Hematopoietic multipotent progenitor cell treated with erythropoietin and hydrocortisone succinate and interleukin-3 and kit ligand, for 17 days (in vitro differentiated cells): ENCODE measurements around the gene PHACTR4.
A peak's percentile ranks its signal among the peaks of the same experiment; 100 is the strongest.
"Not testable (repeated sequence)": the region's sequence is repeated elsewhere in the genome, so short reads cannot be mapped to it uniquely, and the experiment has no call there.

ENCODE experiments used
- DNase-seq: peaks from one replicate; pipeline ENCODE4 v3.0.0-alpha.2; 2015; ENCODE audit warnings: low spot score

Gene PHACTR4

DNA sequence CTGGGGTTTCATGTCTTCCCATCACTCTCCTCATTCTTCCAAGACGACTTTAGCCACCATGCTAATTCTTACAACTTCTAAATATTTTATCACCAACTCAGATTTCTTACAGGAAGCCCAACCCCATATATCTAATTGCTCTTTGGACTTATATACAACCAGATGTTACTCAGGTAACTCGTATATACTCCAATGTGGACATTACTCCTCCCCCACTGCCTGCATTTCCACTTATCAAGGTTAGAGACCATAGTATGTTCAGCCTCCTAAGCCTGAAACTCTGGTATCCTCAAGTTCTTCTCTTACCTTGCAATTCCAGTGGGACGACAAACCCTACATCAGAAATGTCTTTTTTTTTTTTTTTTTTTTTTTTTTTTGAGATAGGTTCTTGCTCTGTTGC lies 133.6 kb downstream of the PHACTR4 start:
- DNase-seq = no peak

DNA sequence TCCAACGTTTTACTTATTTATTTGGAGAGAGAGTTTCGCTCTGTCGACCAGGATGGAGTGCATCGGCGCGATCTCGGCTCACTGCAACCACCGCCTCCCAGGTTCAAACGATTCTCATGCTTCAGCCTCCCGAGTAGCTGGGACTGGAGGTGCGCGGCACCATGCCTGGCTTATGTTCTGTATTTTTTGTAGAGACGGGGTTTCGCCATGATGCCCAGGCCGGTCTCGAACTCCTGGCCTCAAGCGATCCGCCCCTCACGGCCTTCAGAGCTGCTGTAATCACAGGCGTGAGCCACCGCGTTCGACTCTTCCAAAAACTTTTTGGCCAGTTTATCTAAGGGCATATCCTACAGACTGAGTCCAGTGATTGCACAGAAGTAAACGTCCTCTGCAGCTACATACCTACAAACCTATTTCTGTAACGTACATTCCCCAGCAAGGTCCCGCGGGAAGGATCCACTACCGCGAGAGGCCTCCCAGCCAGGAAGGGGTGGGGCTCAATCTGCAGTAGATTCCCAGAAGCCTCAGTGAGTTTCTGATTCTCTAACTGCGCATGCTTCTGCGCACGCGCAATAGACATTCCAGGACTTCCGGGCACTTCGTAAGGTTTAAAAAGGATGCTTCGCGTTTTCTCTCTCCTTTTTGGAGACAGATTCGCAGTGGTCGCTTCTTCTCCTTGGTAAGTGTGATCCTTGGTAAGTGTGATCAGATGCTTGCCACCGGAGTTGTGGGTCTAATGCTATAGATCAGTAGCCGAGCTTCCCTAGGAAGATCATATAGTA lies 136.1 kb downstream of the PHACTR4 start, which contains the start of gene RCC1:
TSS of gene RCC1 (plus strand) at position 638 of the 782 bp plus-strand sequence. CDS start 23,824 bp downstream, outside the sequence.
- DNase-seq = peak; percentile 99

DNA sequence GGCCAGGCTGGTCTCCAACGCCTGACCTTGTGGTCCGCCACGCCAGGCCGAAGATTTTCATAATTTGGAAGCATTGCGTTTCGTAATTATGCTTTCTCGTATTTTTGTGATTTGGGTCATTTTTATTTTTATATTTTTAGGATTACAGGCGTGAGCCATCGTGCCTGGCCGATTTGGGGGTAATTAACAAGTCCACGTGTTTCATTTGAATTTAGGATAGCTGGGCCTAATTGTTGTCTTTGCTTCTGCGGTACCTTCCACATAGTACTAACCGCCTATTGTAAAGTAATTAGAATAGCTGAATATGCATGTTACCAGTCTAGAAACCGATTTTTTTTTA lies 137.3 kb downstream of the PHACTR4 start:
- no peak for DNase-seq

DNA sequence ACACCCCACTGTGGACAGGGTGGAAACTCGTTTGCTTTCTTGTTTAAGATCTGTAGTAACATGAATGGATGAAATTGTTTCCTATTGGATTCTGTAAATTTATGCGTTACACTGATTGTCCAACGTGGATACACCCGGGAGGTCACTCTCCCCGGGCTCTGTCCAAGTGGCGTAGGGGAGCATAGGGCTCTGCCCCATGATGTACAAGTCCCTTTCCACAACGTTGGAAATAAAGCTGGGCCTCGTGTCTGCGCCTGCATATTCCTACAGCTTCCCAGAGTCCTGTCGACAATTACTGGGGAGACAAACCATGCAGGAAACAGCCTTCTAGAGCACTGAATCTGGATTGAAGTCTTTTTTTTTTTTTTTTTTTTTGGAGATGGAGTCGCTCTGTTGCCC lies 137.7 kb downstream of the PHACTR4 start:
- peak; percentile 24 for DNase-seq

DNA sequence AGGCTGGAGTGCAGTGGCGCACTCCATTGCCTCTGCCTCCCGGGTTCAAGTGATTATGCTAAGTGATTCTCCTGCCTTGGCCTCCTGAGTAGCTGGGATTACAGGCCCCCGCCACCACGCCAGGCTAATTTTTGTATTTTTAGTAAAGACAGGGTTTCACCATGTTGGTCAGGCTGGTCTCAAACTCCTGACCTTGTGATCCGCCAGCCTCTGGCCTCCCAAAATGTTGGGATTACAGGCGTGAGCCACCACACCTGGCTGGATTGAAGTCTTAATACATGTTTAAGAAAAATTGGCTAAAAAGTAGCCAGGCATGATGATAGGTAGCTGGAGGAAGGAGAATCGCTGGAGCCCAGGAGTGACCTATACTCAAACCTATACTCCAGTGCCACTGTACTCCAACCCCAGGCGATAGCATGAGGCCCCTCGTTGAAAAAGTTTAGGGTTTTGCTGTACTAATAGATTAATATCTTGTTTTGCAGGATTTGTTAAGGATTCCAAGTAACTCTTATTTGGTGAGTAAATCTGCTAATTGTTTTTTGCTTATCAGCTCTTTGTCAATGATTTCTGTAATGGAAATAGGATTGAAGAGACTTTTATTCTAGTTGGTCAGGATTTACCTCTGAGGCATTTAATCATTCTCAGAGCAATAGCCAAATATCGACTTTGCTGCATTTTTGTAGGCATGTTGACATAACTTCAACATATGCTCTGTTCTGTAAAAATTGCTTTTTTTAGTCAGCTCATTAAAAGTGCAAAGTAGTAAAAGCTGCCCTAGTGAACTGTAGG lies 138.3 kb downstream of the PHACTR4 start:
- no peak for DNase-seq

DNA sequence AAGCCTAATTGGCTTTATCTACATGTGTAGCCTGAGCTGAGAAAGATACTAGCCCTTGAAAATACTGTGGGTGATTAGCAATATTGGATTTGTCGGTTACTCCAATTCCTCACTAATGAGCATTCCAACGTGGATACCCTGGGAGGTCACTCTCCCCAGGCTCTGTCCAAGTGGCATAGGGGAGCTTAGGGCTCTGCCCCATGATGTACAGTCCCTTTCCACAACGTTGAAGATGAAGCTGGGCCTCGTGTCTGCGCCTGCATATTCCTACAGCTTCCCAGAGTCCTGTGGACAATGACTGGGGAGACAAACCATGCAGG lies 138.9 kb downstream of the PHACTR4 start:
- DNase-seq = no peak

DNA sequence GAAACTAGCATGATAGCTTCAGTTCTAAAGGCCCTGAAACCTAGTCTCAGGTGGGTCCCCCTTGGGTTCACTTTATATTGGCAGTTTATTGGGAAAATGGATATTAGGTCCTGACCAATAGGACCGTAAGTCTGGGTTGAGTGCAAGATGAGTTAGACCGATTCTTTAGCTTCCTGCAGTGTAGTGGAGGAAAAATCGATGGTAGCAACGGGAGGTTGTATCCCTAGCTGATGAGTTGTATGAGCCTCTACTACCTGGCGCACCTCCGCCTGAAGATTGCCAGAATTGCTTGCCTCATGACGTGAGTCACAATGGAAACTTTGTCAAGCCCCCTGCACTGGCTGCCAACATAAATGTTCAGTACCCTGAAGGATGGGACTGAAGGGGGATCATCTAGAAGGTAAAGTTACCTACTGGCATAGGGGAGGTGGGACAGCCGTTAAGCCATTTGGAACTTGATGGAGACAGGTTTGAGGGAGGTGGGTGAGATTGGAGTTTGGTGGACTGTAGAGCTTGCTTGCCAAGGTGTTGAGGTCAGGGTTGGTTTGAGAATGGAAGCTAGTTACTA lies 140.2 kb downstream of the PHACTR4 start:
- DNase-seq = no peak

DNA sequence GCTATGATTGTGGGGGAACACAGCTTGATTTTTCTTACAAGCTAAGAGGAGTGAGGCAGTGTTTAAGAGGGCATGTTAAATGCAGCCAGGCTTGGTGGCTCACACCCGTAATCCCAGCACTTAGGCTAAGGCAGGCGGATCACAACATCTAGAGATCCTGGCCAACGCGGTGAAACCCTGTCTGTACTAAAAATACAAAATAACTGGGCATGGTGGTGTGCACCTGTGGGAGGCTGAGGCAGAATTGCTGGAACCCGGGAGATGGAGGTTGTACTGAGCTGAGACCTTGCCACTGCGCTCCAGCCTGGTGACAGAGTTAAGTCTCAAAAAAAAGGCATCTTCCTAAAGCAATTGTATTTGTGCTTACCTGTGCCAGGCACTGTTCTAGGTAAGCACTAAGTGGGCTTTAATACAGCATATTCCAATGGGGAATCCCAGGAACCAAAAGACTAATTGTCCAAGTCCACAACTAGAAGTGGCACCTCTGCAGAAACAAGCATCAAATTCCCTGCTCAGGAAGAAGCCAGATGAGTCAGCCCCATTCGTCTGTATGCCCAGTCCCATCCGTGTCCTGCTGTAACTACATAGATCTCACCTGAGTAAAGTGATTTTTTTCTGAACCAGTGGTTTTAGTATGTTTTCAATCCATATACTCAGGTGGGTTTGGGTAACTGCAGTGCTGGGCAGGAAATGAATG lies 140.9 kb downstream of the PHACTR4 start:
- no peak for DNase-seq

DNA sequence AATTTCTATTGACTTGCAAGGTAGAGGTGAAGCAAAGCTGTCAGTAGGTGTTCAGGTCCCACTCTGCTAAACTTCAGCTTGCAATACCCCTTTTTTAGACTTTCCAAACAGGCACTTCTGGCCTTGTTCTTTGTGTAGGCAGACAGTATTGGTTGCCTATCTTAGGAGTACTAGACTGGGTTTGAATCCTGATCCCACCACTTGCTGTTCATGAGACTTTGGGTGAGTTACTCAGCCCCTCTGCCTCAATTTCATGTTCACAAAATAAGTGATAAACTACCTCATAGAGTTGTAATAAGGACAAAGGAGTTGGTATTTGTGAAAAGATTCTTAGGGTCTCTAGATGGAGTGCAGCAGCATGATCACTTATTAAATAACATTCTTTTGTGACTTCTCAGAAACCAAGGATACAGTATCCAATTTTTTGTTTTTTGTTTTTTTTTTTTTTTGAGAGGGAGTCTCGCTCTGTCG lies 141.5 kb downstream of the PHACTR4 start:
- DNase-seq = no peak

DNA sequence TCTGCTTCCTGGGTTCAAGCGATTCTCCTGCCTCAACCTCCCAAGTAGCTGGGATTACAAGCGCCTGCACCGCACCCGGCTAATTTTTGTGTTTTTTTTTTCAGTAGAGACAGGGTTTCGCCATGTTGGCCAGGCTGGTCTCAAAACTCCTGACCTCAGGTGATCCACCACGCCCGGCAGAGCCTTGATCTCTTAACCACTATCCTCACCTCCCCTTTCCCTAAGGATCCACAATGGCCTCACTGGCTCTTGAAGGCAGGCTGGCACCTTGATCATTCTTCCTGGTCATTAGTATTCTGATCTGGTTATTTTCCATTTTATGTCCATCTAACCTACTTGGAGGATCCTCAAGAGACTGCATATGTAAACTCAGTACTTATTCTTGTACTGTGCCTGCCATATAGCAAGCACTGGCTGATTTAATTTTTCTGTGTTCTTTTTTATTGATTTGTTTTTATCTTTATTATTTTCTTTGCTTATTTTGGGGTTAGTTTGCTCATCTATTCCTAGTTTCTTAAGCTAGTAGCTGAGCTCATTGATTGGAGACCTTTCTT lies 142.6 kb downstream of the PHACTR4 start:
- DNase-seq = no peak

DNA sequence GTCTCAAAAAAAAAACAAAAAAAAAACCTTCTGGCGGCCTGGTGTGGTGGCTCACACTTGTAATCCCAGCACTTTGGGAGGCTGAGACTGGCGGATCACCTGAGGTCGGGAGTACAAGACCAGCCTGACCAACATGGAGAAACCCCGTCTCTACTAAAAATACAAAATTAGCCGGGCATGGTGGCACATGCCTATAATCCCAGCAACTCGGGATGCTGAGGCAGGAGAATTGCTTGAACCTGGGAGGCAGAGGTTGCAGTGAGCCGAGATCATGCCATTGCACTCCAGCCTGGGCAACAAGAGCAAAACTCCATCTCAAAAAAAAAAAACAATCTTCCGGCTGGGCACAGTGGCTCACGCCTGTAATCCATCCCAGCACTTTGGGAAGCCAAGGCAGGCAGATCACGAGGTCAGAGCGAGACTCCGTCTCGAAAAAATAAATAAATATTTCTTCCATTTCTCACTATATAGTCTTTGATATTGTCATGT lies 144.9 kb downstream of the PHACTR4 start:
- not testable (repeated sequence) for DNase-seq

DNA sequence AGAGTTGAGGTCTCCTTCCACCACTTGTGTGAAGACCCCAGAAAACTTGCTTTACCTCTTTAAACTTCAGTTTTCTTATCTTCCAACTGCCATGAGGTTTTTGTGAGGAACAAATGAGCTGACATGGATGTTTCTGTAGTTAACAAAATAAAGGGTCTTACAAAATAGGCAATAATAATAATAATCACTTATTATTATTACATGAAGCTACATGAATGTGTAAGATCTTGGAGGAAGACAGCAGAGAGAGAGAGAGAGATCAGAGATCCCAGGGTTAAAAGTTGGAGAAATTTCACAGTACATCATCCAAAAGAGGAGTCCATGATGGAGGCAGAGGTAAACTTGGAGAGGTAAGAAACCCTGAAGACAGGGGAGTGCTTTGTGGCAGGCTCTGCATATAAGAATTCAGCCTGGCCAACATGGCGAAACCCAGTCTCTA lies 147.0 kb downstream of the PHACTR4 start:
- DNase-seq = no peak

DNA sequence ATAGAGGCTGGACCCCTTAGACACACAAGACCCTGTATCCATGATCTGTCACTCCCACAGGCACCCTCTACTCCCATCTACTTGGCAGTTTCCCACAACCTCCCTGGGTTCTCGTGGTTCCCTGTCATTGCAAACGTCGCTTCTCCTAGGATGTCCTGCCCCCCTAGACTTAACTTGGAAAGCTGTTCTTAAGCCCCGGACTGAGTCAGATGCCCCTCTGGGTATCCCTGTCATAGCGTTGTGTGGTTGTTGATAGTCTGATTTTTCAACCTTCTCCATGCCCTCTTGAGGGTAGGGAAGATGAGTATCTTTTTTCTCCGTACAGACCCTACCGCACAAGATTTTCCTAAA lies 148.1 kb downstream of the PHACTR4 start:
- DNase-seq = no peak

DNA sequence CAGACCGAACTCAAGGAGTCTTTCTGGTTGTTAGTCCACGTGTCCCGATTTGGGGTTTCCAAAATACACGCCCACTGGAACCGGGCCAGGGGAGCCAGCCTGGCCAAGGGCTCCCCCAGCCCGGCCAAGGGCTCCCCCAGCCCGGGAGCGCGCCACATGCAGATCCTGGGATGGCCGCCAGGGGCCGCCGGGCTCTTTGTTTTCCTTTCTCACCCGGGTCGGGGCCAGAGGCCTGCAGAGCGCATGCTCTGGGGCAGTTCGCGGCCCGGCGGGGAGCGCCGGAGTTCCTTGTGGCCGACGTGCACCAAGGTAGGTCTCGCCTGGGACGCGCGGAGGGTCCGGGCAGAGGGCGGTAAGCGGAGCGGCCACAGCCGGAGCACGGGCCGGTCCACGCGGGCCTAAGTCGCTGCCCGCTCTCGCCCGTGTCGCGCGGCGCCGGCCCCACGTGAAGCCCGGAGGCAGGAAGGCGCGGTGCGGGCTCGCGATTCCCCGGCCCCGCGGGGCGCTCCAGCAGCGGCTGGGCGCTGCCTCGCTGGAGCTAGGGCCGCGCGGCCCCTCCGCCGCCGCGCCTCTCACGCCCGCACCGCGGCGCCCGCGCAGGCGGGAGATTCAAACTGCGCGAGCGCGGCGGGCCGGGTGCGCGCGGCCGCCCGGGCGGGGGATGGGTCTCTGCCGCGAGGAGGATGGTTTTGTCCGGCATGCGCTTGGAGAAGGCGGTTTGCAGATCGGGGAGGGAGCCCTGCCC lies 148.6 kb downstream of the PHACTR4 start:
- DNase-seq = peak; percentile 90

DNA sequence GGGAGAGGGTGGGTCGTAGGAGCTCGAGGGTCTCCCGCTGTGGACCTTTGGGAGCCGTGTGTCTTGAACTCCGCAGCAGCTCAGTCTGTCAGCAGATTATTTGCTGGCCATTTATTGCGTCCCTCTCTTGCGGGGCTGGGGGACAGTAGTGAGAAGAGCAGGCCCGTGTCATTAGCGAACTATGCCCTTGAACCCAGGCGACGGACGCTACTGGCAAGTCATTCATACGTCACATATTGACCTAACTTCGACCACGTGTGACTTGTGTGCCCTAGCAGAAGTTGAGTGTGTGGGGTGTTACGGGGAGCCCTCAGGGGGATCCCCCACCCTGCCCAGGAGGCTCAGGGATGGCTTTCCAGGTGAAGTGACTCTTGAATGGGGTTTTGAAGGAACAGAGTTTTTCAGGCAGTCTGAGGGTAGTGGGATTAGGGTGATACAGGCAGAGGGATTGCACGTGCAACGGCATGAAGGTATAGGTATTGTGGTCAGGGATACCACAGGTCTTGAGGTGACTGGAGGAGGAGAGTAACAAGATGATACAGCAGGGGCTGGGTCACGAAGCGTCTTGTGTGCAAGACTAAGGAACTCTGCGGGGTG lies 149.3 kb downstream of the PHACTR4 start:
- peak; percentile 49 for DNase-seq

DNA sequence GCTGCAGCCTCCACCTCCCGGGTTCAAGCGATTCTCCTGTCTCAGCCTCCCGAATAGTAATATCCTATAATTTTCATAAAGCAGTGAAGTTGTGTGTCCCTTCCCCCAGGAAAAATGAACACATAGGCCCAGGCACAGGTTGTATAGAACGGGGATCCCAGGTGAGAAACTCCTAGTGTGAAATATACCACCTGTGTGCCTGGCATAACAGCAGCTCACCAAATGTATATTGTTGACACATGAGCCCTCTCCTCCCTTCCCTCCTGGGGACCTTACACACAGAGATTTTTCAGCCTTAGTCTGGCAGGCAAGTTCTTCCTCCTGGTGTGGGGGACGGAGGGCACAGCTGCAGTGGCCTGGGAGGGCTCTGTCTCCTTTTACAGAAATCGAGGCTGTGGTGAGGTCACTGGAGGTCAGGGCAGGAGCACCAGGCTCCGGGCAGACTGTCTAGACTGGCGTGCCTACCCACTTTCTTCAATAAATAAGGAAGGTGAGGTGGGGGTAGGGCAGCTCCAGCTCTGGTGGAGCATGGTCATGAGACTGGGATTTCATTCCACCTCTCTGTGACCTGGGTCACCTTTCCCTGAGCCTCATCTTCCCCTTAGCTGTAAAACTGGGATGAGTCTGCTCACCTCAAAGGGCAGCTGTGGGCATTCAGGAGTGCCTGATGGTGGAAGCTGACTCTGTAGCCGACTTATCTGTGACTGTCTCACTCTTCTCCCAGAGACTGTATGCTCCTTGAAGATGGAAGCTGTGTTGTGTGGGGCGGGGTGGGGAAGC lies 150.6 kb downstream of the PHACTR4 start:
- no peak for DNase-seq

DNA sequence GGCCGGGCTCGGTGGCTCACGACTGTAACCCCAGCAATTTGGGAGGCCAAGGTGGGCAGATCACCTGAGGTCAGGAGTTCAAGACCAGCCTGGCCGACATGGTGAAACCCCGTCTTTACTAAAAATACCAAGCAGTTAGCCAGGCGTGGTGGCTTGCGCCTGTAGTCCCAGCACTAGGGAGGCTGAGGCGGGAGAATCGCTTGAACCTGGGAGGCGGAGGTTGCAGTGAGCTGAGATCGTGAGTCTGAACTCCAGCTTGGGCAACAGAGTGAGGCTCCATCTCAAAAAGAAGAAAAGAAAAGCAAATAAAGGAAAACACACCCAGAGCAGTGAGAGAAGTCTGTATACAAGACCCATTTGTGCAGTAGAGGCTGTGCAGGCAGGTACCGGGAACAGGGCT lies 151.3 kb downstream of the PHACTR4 start:
- not testable (repeated sequence) for DNase-seq

DNA sequence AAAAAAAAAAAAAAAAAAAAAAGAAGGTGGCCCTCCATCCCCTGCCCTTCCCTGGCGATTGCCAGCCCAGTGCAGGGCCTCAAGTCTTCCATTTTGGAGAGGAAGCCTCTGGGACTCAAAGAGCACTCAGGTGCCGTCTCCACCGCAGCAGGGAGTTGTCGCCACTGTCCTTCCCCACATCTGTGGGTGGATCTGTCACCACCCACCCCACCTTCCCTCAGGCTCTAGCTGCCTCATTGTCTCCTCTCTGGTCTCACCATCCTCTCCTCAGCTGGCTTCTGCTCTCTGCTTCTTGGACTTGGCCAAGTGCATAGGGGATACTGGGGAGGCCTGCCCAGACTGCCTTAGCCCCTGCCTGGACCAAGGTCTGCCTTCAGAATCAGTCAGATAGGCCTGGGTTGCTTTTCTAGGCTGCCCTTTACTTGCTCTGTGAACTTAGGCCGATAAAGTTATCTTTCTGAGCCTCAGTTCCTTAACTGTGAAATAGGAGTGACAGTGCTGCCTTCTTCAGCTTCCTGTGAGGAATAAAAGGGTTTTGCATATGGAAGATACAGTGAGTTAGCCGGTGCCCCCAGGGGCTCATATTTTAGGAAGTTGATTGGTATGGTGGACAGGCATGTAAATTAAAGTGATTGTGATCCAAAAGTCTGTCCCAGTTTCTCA lies 152.1 kb downstream of the PHACTR4 start:
- DNase-seq = no peak

DNA sequence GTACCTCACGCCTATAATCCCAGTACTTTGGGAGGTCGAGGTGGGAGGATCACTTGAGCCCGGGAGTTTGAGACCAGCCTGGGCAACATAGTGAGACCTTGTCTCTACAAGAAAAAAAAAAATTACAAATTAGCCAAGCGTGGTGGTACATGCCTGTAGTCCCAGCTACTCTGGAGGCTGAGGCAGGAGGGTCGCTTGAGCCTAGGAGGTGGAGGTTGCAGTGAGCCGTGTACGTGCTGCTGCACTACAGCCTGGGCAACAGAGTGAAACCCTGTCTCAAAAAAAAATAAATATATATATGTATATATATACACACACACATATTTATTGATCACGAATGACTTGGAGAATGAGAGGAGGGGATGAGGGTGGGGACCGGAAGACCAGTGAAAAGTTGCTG lies 153.0 kb downstream of the PHACTR4 start:
- DNase-seq = not testable (repeated sequence)
